RWPE1 (cell line): ENCODE measurements around the gene PYGO2.

Source experiments
- CTCF ChIA-PET: fragments of 350-600 bp; sonication (Branson Sonifier 250); formaldehyde crosslinking; extraction: SDS; loops from one replicate; lab custom pipeline; 2021; lab: Yijun Ruan, JAX
- POLR2A ChIA-PET: fragments of 400-600 bp; formaldehyde crosslinking; extraction: SDS; loops from one replicate; lab custom pipeline; 2020; ENCODE audit warnings: antibody characterized with exemption; ENCODE audit not compliant: low non-redundant PET; lab: Yijun Ruan, JAX
- DNase-seq: peaks from one replicate; pipeline ENCODE4 v3.0.0; 2012; ENCODE audit warnings: low spot score
- H3K27ac ChIP-seq: fragments of 450-650 bp; 2 replicates; pipeline ENCODE4 v1.5.1; 2017
- CTCF ChIP-seq: fragments of 450-650 bp; conservative IDR thresholded peaks from 2 replicates; pipeline ENCODE4 v1.5.1; 2017; ENCODE audit warnings: low read depth, mild to moderate bottlenecking

PYGO2 gene

GRCh38 chr1:155003766-155004351 lies 42.3 kb upstream of the PYGO2 start:
- CTCF ChIA-PET, result interaction anchor here (0.6 to 3.2 kb wide), 5 partner anchors 9 to 446 kb away, joined by 3 to 26 read pairs (median 3); partner anchors contain the start of gene FLAD1
- no peak for DNase-seq

GRCh38 chr1:155003227-155003765 lies 41.7 kb upstream of the PYGO2 start:
- CTCF ChIA-PET, result interaction anchor here (0.6 to 3.2 kb wide), 4 partner anchors 9 to 88 kb away, joined by 3 to 26 read pairs (median 4); partner anchors contain the start of gene FLAD1
- TF ChIP-seq CTCF, result no peak
- POLR2A ChIA-PET, result no interaction called here
- H3K27ac ChIP-seq, result peak overlapping the region; percentile 100
- no peak for DNase-seq

More at GRCh38 chr1:155003766-155004351, 42.3 kb upstream of the PYGO2 start:
- no peak for TF ChIP-seq CTCF
- POLR2A ChIA-PET, result interaction anchor here (0.6 to 1.0 kb wide), 3 partner anchors 30 to 192 kb away, joined by 3 to 12 read pairs (median 3); partner anchors contain the start of gene CKS1B
- peak overlapping the region; percentile 100 for H3K27ac ChIP-seq

GRCh38 chr1:155002464-155003226 lies 41.1 kb upstream of the PYGO2 start, which contains the start of gene ZBTB7B:
Gene ZBTB7B (plus strand): TSS chr1:155002802. CDS start chr1:155014661, 11,859 bp downstream.
- CTCF ChIA-PET, result interaction anchor here (0.6 to 3.2 kb wide), 3 partner anchors 14 to 48 kb away, joined by 3 to 26 read pairs (median 4); partner anchors contain the start of genes ADAM15 and FLAD1
- peak; percentile 88 for DNase-seq

DNA sequence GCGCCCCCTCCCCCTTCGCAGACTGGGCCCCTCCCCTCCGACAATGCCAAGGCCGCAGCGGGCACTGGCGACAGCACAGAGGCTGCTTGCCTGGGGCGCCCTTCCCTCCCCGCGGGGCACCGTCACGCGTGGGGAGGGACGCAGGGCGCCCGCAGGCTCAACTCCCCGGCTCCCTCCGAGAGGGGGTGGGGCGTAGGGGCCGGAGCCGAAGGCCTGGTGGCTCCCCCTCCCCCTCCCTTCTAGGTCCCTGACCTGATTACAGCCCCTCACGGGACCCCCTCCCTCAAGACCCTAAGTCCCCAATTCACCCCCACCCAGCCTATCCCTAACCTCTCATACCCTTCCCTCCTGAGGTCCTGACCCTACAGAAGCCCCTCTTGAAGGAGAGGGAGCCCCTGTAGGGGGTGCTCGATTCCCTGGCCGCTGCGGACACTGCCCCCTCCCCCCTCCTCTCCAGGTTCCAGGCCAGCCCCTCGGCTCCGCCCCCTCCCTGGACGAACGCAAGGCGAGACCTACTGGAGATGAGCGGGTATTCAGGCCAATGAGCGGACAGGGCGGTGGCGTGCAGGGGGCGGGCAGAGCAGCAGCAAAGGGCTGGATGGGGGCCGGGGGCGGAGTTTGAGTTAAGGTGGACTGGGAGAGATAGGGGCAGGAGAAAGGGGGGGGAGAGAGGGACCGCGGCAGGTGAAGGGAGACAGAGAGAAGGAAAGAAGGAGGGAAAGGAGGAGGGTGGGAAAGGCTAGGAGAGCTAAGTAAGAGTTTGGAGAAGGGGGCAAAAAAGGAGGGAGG lies 40.3 kb upstream of the PYGO2 start:
- peak; percentile 99 for DNase-seq
- H3K27ac ChIP-seq, result peak overlapping the region; percentile 100
- ChIA-PET CTCF (interaction anchor here (0.8 to 3.2 kb wide), 3 partner anchors 15 to 49 kb away, joined by 3 to 26 read pairs (median 4); partner anchors contain the start of gene ADAM15), POLR2A (interaction anchor here (0.7 kb wide), 1 partner anchor 31 kb away, joined by 4 read pairs; the partner anchor contains the start of gene SHC1)
- TF ChIP-seq CTCF, result peak; percentile 69

More at GRCh38 chr1:155002464-155003226, 41.1 kb upstream of the PYGO2 start, which contains the start of gene ZBTB7B:
- peak within 1 kb of the TSS; percentile 100 for H3K27ac ChIP-seq
- TF ChIP-seq CTCF, result no peak
- POLR2A ChIA-PET, result no interaction called here

DNA sequence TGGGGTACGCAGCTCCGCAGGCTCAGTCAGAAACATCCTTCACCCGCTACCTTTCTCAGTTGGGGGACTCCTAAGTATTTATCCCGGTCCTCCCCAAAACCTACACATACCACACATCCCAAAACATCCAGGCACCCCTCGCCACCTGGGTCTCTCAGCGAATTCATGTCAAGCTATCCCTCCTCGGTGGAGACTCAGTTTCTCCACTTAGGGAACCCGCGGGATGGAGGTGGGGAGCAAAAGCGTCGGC lies 39.8 kb upstream of the PYGO2 start:
- no peak for DNase-seq
- ChIA-PET CTCF (interaction anchor here (0.5 to 0.9 kb wide), 2 partner anchors 16 to 173 kb away, joined by 3 read pairs; no protein-coding TSS in a partner anchor), POLR2A (interaction anchor here (0.6 to 0.7 kb wide), 2 partner anchors 28 to 30 kb away, joined by 3 to 4 read pairs; partner anchors contain the start of gene SHC1)
- peak overlapping the region; percentile 100 for H3K27ac ChIP-seq
- TF ChIP-seq CTCF, result no peak
